ENCODE results near the gene GCK. TPM values are rescaled to one million over a fixed set of nuclear protein-coding genes. Genes with fewer than 3 reads are reported as not detected.

Gene GCK
- total and polyA plus RNA-seq, 2 donors (not counting 1 experiment from before 2014, with no cell fraction given) = 0.22 to 0.24 TPM

DNA sequence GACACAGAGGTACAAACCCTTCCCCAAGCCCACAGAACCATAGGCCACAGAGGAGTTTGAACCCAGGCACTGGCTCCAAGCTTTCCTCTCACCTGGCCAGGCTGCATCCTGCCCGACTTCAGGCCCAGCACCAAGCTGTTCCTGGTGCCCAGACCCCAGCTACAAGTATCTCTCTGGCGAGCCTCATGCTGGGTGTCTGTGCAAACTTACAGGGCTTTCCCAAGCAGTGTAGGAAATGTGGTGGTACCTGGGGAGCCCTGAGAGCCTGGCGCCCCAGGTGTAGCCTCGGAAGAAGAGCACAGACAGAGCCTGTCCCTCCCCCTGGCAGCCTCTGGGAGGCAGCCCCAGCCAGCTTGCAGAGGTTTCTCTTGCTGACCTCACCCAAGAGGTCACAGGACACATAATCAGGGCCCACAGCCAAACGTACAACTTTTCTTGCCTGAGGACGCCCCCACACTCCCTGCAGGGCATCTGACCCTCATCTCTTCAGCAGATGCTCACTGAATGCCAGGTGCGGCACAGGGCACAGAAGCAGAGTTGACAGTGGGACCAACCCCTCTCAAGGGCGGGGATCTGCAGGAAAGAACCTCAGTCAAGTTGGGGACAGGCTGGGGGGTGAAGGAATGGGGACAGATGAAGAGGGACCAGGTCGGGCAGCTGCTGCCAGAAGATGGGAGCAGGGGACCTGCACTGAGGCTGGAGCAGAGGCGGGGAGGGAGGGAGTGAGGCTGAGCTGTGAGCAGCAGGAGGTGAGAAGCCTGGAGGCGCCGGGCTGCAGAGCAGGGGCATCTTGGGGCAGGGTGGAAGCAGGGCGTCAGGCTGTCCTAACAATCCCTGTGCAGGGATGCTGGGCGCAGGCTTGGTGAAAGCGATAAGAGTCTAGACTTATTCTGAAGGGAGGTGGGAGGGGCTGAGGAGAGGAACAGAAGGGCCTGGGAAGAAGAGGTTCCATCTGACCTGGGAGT is 31.8 kb downstream of the GCK start:
- H3K4me3 ChIP-seq (ENCODE audit: control extremely low read depth in 1 of 5, extremely low read depth in 1 of 5, insufficient read depth in 1 of 5, low read depth in 2 of 5, low read length in 4 of 5) = no peak overlapping the region
- no peaks in the 10 kb centered on the region for H3K9me3 Mint-ChIP-seq (ENCODE audit: insufficient read depth)
- ATAC-seq (ENCODE audit: low read depth) (no peak), DNase-seq (no peak)
- no peaks in the 10 kb centered on the region for H3K9me3 ChIP-seq (ENCODE audit: control extremely low read depth in 1 of 3, control insufficient read depth in 2 of 3, insufficient read depth in 1 of 3, low read length in 2 of 3)
- TF ChIP-seq EZH2 (IDR thresholded peaks at IDR 0.05; ENCODE audit: borderline replicate concordance, insufficient read depth, low read depth, low read length, poor library complexity, severe bottlenecking) = no peak
- TF ChIP-seq, protein P1, sequence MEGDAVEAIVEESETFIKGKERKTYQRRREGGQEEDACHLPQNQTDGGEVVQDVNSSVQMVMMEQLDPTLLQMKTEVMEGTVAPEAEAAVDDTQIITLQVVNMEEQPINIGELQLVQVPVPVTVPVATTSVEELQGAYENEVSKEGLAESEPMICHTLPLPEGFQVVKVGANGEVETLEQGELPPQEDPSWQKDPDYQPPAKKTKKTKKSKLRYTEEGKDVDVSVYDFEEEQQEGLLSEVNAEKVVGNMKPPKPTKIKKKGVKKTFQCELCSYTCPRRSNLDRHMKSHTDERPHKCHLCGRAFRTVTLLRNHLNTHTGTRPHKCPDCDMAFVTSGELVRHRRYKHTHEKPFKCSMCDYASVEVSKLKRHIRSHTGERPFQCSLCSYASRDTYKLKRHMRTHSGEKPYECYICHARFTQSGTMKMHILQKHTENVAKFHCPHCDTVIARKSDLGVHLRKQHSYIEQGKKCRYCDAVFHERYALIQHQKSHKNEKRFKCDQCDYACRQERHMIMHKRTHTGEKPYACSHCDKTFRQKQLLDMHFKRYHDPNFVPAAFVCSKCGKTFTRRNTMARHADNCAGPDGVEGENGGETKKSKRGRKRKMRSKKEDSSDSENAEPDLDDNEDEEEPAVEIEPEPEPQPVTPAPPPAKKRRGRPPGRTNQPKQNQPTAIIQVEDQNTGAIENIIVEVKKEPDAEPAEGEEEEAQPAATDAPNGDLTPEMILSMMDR (IDR thresholded peaks at IDR 0.05) = no peak
- H3K4me2 ChIP-seq (replicated peaks; ENCODE audit: low read depth, low read length, poor library complexity, severe bottlenecking) = no peak overlapping the region
- H3K4me1 Mint-ChIP-seq = no peaks in the 10 kb centered on the region
- H4K20me1 ChIP-seq (ENCODE audit: control insufficient read depth, insufficient read depth, low read length, poor library complexity, severe bottlenecking) = no peaks in the 10 kb centered on the region
- WGBS (ENCODE audit: insufficient coverage) = 91% methylated on average over 14 of the region's 15 CpGs
- ChIA-PET POLR2A (no interaction called here), CTCF (no interaction called here)
- peaks cover 3% of the 10 kb centered on the region for H3K27me3 Mint-ChIP-seq
- H2AFZ ChIP-seq (ENCODE audit: insufficient read depth, low read depth, low read length, poor library complexity, severe bottlenecking) = no peak overlapping the region
- H3K4me1 ChIP-seq (ENCODE audit: control insufficient read depth in 2 of 2, insufficient read depth in 2 of 2, low read length in 2 of 2) = no peaks in the 10 kb centered on the region
- no peaks in the 10 kb centered on the region for H3K79me2 ChIP-seq (ENCODE audit: control insufficient read depth, insufficient read depth, low read length)
- H3K9ac ChIP-seq (ENCODE audit: low read length) = no peak overlapping the region
- intact Hi-C loops (cut with micrococcal nuclease) = no loop called here
- H3K27ac Mint-ChIP-seq = no peak overlapping the region
- no peak overlapping the region for H3K4me3 Mint-ChIP-seq
- no peaks in the 10 kb centered on the region for H3K36me3 ChIP-seq (replicated peaks in 1 of 2; ENCODE audit: control extremely low read depth in 1 of 2, control insufficient read depth in 1 of 2, extremely low read depth in 1 of 2, insufficient read depth in 2 of 2, low read length in 1 of 2)
- no peak overlapping the region for H3K27ac ChIP-seq (ENCODE audit: low read length in 2 of 2)
- no peaks in the 10 kb centered on the region for H3K27me3 ChIP-seq (replicated peaks in 1 of 4; ENCODE audit: control extremely low read depth in 1 of 4, control insufficient read depth in 3 of 4, insufficient read depth in 4 of 4, low read length in 3 of 4)

GRCh38 chr7:44156453-44157010 is 32.7 kb downstream of the GCK start:
- 93% methylated on average over 4 of the region's 4 CpGs for WGBS (ENCODE audit: insufficient coverage)

More at GRCh38 chr7:44156453-44157010, 32.7 kb downstream of the GCK start:
- no peak for DNase-seq
- Mint-ChIP-seq H3K4me3 (no peak overlapping the region), H3K9me3 (ENCODE audit: insufficient read depth) (no peaks in the 10 kb centered on the region), H3K27me3 (no peaks in the 10 kb centered on the region), H3K27ac (no peak overlapping the region), H3K4me1 (no peaks in the 10 kb centered on the region)
- Histone ChIP-seq H3K79me2 (ENCODE audit: control insufficient read depth, insufficient read depth, low read length) (no peaks in the 10 kb centered on the region), H3K27ac (ENCODE audit: low read length in 2 of 2) (no peak overlapping the region), H3K4me1 (ENCODE audit: control insufficient read depth in 2 of 2, insufficient read depth in 2 of 2, low read length in 2 of 2) (no peaks in the 10 kb centered on the region), H3K9ac (ENCODE audit: low read length) (no peak overlapping the region), H3K4me3 (ENCODE audit: control extremely low read depth in 1 of 5, extremely low read depth in 1 of 5, insufficient read depth in 1 of 5, low read depth in 2 of 5, low read length in 4 of 5) (no peak overlapping the region), H3K36me3 (replicated peaks in 1 of 2; ENCODE audit: control extremely low read depth in 1 of 2, control insufficient read depth in 1 of 2, extremely low read depth in 1 of 2, insufficient read depth in 2 of 2, low read length in 1 of 2) (no peaks in the 10 kb centered on the region), H2AFZ (ENCODE audit: insufficient read depth, low read depth, low read length, poor library complexity, severe bottlenecking) (no peak overlapping the region), H4K20me1 (ENCODE audit: control insufficient read depth, insufficient read depth, low read length, poor library complexity, severe bottlenecking) (no peaks in the 10 kb centered on the region), H3K27me3 (replicated peaks in 1 of 4; ENCODE audit: control extremely low read depth in 1 of 4, control insufficient read depth in 3 of 4, insufficient read depth in 4 of 4, low read length in 3 of 4) (no peaks in the 10 kb centered on the region), H3K9me3 (ENCODE audit: control extremely low read depth in 1 of 3, control insufficient read depth in 2 of 3, insufficient read depth in 1 of 3, low read length in 2 of 3) (no peaks in the 10 kb centered on the region), H3K4me2 (replicated peaks; ENCODE audit: low read depth, low read length, poor library complexity, severe bottlenecking) (no peak overlapping the region)
- TF ChIP-seq, protein P1 (IDR thresholded peaks at IDR 0.05) = no peak
- no peak for TF ChIP-seq EZH2 (IDR thresholded peaks at IDR 0.05; ENCODE audit: borderline replicate concordance, insufficient read depth, low read depth, low read length, poor library complexity, severe bottlenecking)
- ChIA-PET POLR2A (no interaction called here), CTCF (no interaction called here)
- intact Hi-C loops (cut with micrococcal nuclease) = no loop called here
- ATAC-seq (ENCODE audit: low read depth) = no peak
